VCaP (cell line): ENCODE data around the gene BPIFB2.

Experiments used
- H3K27ac ChIP-seq: fragments of 450-650 bp; 2 replicates; pipeline ENCODE4 v1.5.1; 2017
- TF ChIP-seq, protein P1 (sequence below): fragments of 450-650 bp; conservative IDR thresholded peaks from 2 replicates; pipeline ENCODE4 v1.5.1; 2017; ENCODE audit warnings: mild to moderate bottlenecking, moderate library complexity

The BPIFB2 gene

GRCh38 chr20:33019465-33020277 lies 12.2 kb downstream of the BPIFB2 start:
- no peak overlapping the region for H3K27ac ChIP-seq
- TF ChIP-seq, protein P1, sequence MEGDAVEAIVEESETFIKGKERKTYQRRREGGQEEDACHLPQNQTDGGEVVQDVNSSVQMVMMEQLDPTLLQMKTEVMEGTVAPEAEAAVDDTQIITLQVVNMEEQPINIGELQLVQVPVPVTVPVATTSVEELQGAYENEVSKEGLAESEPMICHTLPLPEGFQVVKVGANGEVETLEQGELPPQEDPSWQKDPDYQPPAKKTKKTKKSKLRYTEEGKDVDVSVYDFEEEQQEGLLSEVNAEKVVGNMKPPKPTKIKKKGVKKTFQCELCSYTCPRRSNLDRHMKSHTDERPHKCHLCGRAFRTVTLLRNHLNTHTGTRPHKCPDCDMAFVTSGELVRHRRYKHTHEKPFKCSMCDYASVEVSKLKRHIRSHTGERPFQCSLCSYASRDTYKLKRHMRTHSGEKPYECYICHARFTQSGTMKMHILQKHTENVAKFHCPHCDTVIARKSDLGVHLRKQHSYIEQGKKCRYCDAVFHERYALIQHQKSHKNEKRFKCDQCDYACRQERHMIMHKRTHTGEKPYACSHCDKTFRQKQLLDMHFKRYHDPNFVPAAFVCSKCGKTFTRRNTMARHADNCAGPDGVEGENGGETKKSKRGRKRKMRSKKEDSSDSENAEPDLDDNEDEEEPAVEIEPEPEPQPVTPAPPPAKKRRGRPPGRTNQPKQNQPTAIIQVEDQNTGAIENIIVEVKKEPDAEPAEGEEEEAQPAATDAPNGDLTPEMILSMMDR, result no peak

DNA sequence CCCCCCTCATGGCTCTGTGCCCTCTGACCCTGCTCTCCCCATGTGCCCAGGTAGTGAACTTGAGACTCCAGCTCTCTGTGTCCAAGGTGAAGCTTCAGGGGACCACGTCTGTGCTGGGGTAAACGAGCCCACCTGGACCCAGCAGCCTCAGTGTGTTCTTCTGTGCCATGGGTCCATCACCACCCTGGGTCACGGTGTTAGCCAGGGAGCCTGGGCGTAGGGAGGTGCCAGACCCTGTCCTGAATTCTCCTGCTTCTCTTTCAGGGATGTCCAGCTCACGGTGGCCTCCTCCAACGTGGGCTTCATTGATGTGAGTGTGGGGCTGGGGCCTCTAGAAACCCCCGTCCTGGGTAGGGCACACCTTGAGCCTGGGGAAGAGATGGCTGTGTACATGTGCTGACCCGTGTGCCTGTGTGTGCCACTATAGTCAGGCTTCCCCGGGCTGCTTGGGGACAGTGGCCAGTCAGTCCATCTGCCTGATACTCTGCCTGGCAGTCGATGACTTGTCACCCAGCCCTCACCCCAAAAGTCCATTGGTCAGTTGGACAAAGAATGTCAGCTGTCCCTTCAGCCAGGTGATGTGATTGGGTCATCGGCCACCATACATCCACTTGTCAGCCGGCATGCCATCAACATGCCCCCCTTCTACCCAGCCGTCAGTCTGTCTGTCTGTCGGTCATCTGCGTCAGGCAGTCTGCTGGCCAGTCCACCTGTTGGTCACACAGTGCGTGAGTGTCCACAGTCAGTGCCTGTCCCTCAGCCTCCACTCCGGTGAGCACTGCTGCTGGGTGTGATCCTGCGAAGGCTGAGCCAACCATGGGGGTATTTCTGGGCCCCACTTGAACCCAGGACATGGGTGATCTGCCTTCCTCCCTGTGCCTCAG lies 13.0 kb downstream of the BPIFB2 start:
- TF ChIP-seq, protein P1, result no peak
- no peak overlapping the region for H3K27ac ChIP-seq

DNA sequence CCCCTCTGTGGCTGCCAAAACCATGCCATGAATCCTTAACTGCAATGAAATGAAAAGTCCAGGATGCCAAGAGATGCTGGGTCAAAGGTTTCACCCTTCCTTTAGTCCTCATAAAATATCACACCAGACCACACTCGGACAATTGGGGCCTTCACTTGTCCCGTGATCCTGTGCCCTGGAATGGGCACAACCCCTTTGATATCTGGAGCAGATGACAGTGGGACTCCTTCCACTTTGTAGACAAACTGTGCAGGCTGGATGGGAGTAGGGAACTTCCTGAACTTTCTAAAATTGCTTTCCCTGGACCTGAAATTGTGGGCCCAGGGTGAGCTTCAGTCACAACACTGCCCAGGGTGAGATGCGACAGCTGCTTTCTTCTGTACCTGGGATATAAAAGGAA lies 14.4 kb downstream of the BPIFB2 start:
- TF ChIP-seq, protein P1, result no peak
- no peak overlapping the region for H3K27ac ChIP-seq

DNA sequence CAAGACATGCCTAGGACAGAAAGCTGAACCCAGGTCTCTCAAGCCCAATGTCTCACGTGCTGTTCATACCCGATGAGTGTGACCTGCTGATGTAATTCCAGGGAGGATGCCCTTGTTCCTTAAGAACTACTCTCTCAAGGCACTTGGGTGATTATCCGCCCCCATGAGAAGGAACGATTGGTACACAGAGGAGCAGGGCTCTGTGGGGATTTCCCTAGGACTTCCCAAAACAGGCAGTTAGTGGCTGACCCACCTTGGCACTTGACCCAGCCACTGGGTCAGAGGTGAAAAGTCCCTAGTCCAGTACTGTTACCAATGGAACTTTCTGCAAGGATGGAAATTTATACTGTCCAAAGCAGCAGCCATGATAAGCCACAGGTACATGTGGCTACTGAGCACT lies 14.8 kb downstream of the BPIFB2 start:
- no peak overlapping the region for H3K27ac ChIP-seq
- TF ChIP-seq, protein P1, result no peak

GRCh38 chr20:33022694-33023438 lies 15.4 kb downstream of the BPIFB2 start:
- no peak overlapping the region for H3K27ac ChIP-seq
- TF ChIP-seq, protein P1, result no peak

- TF ChIP-seq, protein P1, result no peak
- no peak overlapping the region for H3K27ac ChIP-seq
Measured at GRCh38 chr20:33023439-33024242, 16.1 kb downstream of the BPIFB2 start.
